NCI-H524 treated with DMSO at 0.1 percent for 48 hours (cell line): ENCODE results near the gene ZNF281.
"Not testable (repeated sequence)": the region's sequence is repeated elsewhere in the genome, so short reads cannot be mapped to it uniquely, and the experiment has no call there.

Source experiments
- DNase-seq: peaks from one replicate; lab custom pipeline; 2025; lab: John Stamatoyannopoulos, UW

Gene ZNF281

GRCh38 chr1:200364091-200364759, 45.6 kb downstream of the ZNF281 start:
- DNase-seq: no peak

GRCh38 chr1:200363264-200363933, 46.4 kb downstream of the ZNF281 start:
- no peak for DNase-seq

GRCh38 chr1:200362421-200362820, 47.4 kb downstream of the ZNF281 start:
- no peak for DNase-seq

- no peak for DNase-seq
Measured at GRCh38 chr1:200359610-200360163, 50.1 kb downstream of the ZNF281 start.

- DNase-seq: not testable (repeated sequence)
Measured at GRCh38 chr1:200357925-200358324, 51.9 kb downstream of the ZNF281 start.

- DNase-seq: no peak
Measured at GRCh38 chr1:200355801-200356200, 54.0 kb downstream of the ZNF281 start.
